DMS153 treated with DMSO at 0.1 percent for 48 hours (cell line): ENCODE measurements around the gene VPS37B.

Experiments
- DNase-seq: peaks from one replicate; lab custom pipeline; 2025; ENCODE audit not compliant: unreplicated experiment; lab: John Stamatoyannopoulos, UW

Gene VPS37B

DNA sequence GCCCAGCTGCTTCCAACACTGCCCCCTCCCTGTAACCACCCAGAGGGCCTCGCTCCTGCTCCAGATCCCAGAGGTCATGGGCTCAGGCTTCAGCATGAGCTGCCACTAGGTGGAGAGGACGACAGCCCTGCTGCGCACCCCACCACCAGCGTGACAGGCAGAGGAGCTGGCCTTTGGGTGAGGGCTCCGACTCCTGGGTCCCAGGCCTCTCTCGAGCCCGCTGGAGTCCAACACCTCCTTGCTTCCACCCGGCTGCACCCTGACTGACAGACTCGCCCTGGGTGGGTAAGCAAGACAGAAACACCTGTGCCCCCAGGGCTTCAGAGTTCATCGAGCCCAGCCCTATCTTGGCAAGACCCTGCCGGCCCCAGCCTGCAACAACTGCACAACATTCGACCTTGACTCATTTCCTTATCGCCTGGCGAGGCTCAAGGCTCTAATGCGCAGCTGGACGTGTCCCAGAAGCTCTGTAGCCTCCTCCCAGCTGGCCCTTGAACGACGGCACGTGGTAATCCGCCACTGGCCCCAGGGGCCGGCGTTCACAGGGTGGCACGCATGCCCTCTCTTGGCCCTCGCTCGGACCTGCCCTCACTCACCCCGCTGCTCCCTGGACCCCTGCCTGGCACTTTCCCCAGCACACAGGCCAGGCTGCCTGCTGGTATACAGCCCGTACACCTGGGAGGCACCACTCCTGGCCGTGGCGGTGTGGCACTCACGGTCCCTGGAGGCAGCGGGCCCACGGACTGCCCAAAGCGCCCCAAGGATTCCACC is 28.0 kb downstream of the VPS37B start:
- DNase-seq, result no peak

DNA sequence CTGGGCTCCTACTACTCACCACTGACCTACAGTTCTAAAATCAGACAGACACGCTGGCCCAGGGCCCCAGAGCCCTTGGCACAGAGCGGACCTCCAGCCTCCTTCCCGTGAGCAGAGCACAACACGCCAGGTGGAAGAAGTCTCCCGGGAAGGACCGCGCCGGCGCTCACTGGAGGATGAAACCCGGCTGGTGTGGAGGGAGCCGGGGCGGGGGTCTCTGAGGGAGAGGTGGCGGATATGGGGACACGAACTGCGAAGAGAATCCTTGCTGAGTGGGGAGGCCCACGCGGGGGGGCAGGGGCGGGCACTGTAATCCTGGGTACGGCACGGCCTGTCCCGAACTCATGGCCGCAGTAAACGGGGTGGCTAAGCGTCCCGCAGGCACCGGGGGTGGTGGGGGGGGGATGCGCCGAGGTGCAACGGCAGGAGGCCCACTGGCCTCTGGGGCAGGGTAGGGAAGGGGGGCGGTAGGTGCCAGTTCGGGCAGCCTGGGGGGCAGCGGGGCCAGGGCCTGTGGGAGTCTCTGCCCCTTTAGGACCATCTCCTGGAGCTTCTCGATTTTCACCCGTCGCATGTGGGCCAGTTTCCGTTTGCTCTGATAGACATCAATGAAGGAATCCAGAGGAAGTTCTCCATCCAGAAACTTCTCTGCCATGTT is 28.8 kb downstream of the VPS37B start:
- DNase-seq, result no peak

DNA sequence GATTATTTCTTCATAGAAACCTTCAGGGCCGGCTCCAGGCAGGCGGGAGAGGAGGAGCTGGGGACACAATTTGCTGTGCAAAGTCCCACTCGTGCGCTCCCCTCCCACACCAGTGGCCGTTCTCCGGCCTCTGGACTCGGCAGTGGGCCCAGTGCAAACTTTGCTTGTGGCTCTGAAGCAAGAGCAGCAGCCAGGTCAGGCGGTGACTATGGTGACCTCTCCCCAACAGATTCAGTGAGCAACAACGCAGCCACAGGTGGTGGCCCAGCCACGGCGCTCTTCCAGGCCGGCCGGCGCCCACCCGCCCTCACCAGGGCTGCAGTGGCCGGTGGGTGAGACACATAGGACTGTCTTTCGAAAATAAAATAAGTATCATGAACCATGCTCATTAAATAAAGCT is 29.5 kb downstream of the VPS37B start:
- no peak for DNase-seq

DNA sequence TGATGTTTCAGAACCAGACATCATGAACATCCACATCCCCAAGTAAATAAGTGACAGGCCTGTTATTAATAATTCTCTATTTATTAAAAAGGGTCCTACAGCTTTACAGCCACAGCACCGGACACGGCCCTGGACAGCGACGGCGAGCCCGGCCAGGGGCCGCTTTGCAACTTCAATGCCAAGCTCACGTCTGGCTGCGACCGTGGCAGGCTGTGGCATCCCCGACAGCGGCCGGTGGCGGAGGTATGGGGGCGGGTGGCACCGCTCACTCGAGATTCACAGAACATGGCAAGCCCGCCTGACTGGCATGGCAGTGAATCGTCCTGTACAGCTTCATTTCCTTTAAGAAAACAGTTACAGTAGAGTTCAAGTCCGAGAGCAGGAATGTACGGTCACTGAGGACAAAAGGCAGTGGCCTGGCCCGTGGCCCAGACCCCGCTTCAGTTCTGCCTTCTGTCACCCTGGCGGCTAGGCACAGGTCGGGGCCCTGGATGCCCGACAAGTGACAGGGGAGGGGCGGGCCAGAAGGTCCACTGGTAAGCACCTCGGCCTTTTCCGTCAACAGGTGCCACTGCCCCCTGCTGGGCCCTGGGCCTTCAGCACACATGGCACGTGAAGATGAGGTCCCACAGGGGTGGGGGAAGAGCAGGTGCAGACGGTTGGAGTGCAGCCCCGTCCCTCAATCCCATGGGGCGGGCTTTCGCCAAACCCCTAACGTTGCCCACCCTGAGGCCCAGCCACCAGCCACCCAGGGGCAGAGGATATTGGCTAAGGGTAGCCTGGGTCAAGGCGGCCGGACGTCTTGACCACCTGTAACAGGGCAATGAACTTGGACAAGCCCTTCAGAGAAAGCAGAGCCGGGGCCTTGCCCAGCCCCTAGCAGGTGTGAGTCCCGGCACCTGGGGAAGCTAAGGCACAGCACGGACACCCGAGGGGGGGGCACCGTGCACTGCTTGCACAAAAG is 30.4 kb downstream of the VPS37B start:
- no peak for DNase-seq

DNA sequence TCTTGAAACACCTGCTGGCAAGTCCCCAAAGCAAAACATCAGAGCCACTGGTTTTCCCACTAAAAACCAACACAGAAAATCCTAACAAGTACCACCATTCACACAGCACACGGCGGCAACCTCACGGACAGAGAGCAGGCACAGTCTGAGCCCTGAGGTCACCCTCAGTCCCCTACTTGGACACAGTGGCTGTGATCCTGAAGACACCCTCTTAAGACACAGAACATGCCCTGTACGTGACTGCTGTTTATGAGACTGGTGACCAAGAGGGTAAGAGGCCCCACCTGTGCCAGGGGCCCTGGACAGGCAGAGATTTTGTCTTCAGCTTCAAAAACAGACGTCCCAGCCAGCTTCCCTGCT is 31.1 kb downstream of the VPS37B start:
- DNase-seq, result no peak

DNA sequence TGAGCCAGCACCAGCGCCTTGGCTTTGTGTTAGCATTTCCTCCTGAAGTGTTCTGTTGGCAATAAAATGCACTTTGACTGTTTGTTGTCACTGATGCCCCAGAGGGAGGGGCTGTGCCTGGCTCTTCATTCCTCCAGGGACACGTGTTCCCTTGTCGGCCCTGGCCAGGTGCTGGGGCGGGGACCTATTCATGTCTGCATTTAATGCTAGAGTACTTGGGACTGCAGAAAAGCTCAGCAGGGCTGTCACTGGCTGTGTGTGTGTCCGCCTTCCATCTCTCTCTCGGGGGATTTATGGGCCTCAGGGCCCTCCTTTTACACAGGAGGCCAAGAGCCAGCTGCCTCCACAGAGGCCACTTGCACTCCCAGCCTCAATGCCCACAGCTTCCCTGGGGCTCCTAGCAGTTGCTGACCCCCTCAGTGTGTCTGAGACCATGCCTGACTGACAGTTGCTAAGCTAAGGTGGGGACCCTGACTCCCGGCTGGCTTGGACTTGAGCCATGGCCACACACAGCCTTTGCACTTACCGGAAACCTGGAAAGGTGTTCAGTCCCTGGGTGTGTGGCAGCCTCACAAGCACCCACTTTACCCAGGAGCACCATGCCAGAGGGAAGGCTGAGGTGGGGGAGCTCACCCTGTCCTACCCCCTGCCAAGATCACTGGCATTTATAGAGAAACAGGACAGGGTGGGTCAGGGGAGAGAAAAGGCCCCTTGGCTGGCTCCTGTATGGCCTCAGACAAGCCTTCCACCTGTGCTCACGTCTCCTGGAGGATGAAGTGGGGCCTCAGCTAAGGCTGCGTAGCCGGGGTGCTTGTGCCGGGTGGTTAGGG is 32.8 kb downstream of the VPS37B start:
- DNase-seq, result peak; percentile 71

DNA sequence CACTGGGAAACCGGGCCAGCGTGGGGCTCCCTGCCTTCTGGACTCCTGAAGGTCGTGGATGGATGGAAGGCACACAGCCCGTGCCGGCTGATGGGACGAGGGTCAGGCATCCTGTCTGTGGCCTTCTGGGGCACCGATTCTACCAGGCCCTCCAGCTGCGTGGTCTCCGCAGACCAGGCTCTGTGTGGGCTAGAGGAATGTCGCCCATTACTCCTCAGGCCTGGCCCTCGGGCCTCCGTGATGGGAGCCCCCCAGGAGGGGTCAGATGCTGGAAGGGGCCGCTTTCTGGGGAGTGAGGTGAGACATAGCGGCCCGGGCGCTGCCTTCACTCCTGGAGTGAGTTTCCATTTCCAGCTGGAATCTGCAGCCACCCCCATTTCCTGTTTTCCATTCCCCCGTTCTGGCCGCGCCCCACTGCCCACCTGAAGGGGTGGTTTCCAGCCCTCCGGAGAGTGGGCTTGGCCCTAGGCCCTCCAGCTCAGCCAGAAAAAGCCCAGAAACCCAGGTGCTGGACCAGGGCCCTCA is 33.8 kb downstream of the VPS37B start:
- DNase-seq, result no peak

DNA sequence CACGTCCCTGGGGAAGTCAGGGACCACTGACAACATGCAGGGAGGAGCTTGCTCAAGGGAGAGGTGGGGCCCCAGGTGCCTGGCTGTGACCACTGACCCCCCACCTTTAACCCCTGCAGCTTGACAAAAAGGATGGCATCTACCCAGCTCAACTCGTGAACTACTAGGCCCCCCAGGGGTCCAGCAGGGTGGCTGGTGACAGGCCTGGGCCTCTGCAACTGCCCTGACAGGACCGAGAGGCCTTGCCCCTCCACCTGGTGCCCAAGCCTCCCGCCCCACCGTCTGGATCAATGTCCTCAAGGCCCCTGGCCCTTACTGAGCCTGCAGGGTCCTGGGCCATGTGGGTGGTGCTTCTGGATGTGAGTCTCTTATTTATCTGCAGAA is 34.3 kb downstream of the VPS37B start:
- DNase-seq, result no peak

DNA sequence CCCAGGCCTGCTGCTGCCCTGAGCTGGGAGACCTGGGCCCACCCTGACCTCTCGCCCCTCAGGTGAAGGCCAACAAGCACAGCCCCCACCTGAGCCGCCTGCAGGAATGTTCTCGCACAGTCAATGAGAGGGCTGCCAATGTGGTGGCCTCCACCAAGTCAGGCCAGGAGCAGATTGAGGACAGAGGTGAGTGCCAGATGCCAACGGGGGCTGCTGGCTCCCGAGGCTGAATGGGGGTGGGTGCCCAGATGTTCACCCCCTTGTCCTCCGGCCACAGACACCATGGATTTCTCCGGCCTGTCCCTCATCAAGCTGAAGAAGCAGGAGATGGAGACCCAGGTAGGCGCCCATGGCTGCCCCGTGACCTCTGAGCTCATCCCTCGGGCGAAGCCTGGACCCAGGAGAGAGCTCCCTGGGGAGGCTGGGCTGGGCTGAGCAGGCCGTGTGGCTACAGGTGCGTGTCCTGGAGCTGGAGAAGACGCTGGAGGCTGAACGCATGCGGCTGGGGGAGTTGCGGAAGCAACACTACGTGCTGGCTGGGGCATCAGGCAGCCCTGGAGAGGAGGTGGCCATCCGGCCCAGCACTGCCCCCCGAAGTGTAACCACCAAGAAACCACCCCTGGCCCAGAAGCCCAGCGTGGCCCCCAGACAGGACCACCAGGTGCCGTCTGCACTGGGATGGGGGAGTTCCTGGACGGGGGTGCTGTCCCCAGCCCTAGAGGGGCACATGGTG is 34.9 kb downstream of the VPS37B start:
- DNase-seq, result no peak

DNA sequence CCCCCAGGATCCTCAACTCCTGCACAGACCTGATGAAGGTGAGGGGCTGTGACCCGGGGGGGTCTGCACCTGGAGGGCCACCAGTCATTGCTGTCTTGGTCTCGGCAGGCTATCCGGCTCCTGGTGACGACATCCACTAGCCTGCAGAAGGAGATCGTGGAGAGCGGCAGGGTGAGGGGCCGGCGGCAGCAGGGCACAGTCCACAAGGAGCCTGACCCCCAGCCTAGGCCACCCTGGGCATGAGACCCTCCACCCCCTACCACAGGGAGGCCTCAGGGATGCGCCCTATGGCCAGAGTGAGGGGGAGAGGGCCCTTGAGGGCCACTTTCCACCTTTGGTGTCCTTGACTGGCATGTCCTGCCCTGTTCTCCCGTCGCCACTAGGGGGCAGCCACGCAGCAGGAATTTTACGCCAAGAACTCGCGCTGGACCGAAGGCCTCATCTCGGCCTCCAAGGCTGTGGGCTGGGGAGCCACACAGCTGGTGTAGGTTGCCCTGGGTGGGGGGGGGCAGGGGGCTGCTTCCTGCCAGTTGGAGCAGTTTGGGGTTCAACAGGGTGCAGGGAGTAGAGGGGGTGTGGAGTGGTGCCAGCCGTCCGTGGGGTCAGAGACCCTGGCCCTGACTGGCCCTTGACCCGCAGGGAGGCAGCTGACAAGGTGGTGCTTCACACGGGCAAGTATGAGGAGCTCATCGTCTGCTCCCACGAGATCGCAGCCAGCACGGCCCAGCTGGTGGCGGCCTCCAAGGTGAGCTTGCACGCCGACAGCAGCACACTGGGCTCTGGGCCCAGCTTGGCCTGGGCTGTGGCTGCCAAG is 35.7 kb downstream of the VPS37B start:
- DNase-seq, result peak; percentile 29

DNA sequence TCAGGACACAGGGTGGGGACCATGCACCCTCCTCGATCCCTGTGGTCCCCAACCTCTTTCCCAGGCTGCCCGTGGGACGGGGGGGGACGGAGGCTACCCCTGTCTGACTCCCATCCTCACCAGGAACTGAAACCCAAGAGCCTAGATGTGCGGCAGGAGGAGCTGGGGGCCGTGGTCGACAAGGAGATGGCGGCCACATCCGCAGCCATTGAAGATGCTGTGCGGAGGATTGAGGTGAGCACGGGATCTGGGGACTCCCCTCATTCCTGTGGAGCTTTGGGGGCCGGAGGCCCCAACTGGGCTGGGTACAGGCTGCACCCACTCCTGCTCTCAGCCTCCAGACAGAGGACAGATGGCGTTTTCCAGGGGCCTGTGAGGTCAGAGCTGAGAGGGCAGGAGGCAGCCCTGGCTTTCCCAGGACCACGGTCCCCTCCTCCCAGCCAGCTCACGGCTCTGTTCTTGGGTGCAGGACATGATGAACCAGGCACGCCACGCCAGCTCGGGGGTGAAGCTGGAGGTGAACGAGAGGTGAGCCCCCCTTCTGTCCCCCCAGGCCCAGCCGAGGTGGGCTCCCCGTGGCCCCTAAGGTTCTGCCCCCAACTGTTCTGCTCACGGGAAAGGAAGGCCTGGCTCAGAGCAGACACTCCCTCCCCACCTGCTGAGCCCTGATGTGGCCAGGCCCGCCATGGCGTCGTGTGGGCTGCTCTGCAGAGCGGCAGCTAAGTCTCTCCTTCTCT is 36.5 kb downstream of the VPS37B start:
- no peak for DNase-seq

DNA sequence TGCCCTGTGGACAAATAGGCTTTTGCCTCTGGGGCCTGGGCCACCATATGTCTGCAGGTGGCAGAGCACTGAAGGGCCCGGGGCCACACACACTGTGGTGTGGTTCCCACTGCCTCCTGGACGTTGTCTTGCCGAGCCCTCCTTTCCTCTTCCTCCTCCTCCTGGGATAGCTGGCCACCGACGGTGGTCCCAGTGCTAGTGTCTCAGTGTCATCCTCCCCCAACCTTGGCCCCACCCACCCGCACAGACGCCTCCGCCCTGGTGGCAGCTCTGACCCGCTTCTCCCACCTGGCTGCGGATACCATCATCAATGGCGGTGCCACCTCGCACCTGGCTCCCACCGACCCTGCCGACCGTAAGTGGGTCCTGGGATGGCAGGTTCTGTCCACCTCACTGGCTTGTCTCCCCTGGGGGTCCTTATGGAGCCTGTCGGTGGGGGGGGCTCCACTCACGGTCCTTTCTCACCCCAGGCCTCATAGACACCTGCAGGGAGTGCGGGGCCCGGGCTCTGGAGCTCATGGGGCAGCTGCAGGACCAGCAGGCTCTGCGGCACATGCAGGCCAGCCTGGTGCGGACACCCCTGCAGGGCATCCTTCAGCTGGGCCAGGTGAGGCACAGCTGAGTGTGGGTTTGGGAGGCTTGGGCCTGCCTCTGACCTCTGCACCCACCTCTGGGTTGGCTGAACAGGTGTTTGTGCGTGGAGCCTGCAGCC is 37.2 kb downstream of the VPS37B start:
- no peak for DNase-seq

DNA sequence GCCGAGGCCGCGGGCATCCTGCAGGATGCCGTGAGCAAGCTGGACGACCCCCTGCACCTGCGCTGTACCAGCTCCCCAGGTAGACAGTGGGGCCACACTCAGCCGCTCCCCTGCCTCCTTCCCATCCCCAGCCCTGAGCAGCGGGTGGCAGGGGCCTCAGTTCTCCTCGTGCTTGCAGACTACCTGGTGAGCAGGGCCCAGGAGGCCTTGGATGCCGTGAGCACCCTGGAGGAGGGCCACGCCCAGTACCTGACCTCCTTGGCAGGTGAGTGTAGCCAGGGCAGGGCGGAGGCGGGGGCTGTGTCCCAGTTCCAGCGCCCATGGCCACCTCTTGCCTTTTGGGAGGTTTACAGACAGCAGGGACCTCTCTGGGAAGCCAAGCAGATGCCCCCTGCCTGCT is 37.8 kb downstream of the VPS37B start:
- no peak for DNase-seq

DNA sequence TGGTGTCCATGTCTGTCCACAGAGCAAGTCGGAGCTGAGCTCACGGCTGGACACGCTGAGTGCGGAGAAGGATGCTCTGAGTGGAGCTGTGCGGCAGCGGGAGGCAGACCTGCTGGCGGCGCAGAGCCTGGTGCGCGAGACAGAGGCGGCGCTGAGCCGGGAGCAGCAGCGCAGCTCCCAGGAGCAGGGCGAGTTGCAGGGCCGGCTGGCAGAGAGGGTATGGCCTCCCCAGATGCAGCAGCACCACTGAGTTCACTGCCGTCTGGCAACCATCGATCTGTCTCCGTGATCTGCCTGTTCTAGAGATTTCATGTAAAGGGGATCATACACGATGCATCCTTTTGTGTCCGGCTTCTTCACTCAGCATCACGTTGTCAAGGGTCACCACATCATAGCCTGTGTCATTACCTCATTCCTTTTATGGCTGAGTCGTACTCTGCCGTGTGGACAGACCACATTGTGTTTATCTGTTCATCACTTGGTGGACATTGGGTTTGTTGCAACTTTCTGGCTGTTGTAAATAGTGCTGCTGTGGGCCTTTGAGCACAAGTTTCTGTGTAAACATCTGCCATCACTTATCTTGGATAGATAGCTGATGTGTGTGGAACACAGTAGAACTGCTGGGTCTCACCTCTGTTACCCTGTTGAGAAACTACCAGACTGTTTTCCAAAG is 38.8 kb downstream of the VPS37B start:
- DNase-seq, result no peak

DNA sequence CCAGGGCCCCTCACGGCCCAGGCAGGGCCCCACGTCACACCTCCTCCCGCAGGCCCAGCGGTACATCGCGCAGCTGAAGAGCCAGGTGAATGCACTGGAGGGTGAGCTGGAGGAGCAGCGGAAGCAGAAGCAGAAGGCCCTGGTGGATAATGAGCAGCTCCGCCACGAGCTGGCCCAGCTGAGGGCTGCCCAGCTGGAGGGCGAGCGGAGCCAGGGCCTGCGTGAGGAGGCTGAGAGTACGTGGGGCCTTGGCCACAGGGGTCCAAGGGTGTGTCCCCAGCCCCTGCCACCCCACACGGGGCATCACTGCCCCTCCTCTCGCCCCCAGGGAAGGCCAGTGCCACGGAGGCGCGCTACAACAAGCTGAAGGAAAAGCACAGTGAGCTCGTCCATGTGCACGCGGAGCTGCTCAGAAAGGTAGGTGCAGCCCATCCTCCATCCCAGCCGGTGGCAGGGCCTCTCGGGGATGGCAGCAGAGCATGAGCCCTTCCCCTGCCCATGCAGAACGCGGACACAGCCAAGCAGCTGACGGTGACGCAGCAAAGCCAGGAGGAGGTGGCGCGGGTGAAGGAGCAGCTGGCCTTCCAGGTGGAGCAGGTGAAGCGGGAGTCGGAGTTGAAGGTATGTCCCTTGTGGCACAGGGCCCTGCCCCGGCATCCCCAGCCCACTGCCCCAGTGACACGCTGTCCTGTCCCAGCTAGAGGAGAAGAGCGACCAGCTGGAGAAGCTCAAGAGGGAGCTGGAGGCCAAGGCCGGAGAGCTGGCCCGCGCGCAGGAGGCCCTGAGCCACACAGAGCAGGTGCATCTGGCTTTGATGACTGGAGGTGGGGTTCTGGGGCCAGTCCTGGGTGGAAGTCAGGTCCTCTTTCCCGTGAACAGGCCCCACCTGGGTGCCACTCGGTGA is 39.7 kb downstream of the VPS37B start:
- no peak for DNase-seq
